ENCODE data around the gene CENPVL1.
"Not testable (repeated sequence)": the region's sequence is repeated elsewhere in the genome, so short reads cannot be mapped to it uniquely, and the experiment has no call there.

Gene CENPVL1

GRCh38 chrX:51681808-51682719 is 28.2 kb upstream of the CENPVL1 start:
- not testable (repeated sequence) for H3K27ac ChIP-seq (replicated peaks; ENCODE audit: low read length); H4K91ac ChIP-seq (ENCODE audit: low read depth, low read length, poor library complexity); H2BK12ac ChIP-seq (ENCODE audit: low read length); H3K4ac ChIP-seq (ENCODE audit: low read length); H3K27me3 ChIP-seq (ENCODE audit: control insufficient read depth in 3 of 3, insufficient read depth in 3 of 3, low read depth in 1 of 3, low read length in 3 of 3); H3K23ac ChIP-seq (ENCODE audit: low read depth, low read length, poor library complexity); H3K9ac ChIP-seq (ENCODE audit: low read depth, low read length, poor library complexity); H2BK120ac ChIP-seq (ENCODE audit: low read depth, low read length); H2AK5ac ChIP-seq (ENCODE audit: low read depth, low read length); H3K79me1 ChIP-seq (ENCODE audit: low read depth, low read length); H3K4me2 ChIP-seq (ENCODE audit: insufficient read depth, low read length, poor library complexity, severe bottlenecking); H3K9me3 ChIP-seq (replicated peaks in 1 of 2; ENCODE audit: control insufficient read depth in 2 of 2, insufficient read depth in 1 of 2, low read depth in 1 of 2, low read length in 2 of 2); H3K18ac ChIP-seq (ENCODE audit: low read length); H3K4me1 ChIP-seq (ENCODE audit: control insufficient read depth in 2 of 2, insufficient read depth in 1 of 2, low read depth in 1 of 2, low read length in 2 of 2); H2BK15ac ChIP-seq (ENCODE audit: low read length); DNase-seq (ENCODE audit: low spot score); H2BK5ac ChIP-seq (ENCODE audit: low read length); H3K36me3 ChIP-seq (replicated peaks in 1 of 2; ENCODE audit: control insufficient read depth in 2 of 2, insufficient read depth in 2 of 2, low read length in 2 of 2); H4K8ac ChIP-seq (ENCODE audit: low read depth, low read length); H3K14ac ChIP-seq (ENCODE audit: low read length); H2AFZ ChIP-seq (ENCODE audit: low read length); H3K4me3 ChIP-seq (ENCODE audit: low read length in 2 of 2)
- WGBS, 2 donors (ENCODE audit: extremely low coverage in 2 of 2, insufficient read length in 2 of 2, insufficient replicate concordance in 1 of 2), result no CpG with 5 or more reads among the region's 88 CpGs

- not testable (repeated sequence) for H2AFZ ChIP-seq (ENCODE audit: low read length); H2BK5ac ChIP-seq (ENCODE audit: low read length); H3K79me1 ChIP-seq (ENCODE audit: low read depth, low read length); H3K9me3 ChIP-seq (replicated peaks in 1 of 2; ENCODE audit: control insufficient read depth in 2 of 2, insufficient read depth in 1 of 2, low read depth in 1 of 2, low read length in 2 of 2); H3K9ac ChIP-seq (ENCODE audit: low read depth, low read length, poor library complexity); H3K36me3 ChIP-seq (replicated peaks in 1 of 2; ENCODE audit: control insufficient read depth in 2 of 2, insufficient read depth in 2 of 2, low read length in 2 of 2); H3K27me3 ChIP-seq (ENCODE audit: control insufficient read depth in 3 of 3, insufficient read depth in 3 of 3, low read depth in 1 of 3, low read length in 3 of 3); H3K4me1 ChIP-seq (ENCODE audit: control insufficient read depth in 2 of 2, insufficient read depth in 1 of 2, low read depth in 1 of 2, low read length in 2 of 2); H2BK120ac ChIP-seq (ENCODE audit: low read depth, low read length); H3K27ac ChIP-seq (replicated peaks; ENCODE audit: low read length); H3K23ac ChIP-seq (ENCODE audit: low read depth, low read length, poor library complexity); H2AK5ac ChIP-seq (ENCODE audit: low read depth, low read length); H4K91ac ChIP-seq (ENCODE audit: low read depth, low read length, poor library complexity); H2BK15ac ChIP-seq (ENCODE audit: low read length); H3K14ac ChIP-seq (ENCODE audit: low read length); H3K4ac ChIP-seq (ENCODE audit: low read length); H4K8ac ChIP-seq (ENCODE audit: low read depth, low read length); DNase-seq (ENCODE audit: low spot score); H3K18ac ChIP-seq (ENCODE audit: low read length); H3K4me3 ChIP-seq (ENCODE audit: low read length in 2 of 2); H2BK12ac ChIP-seq (ENCODE audit: low read length); H3K4me2 ChIP-seq (ENCODE audit: insufficient read depth, low read length, poor library complexity, severe bottlenecking)
- WGBS, 2 donors (ENCODE audit: extremely low coverage in 2 of 2, insufficient read length in 2 of 2, insufficient replicate concordance in 1 of 2), result no CpG with 5 or more reads among the region's 30 CpGs
Measured at GRCh38 chrX:51682720-51683062, 27.6 kb upstream of the CENPVL1 start, which contains the start of gene CENPVL2. Gene CENPVL2 (minus strand): TSS chrX:51682831. CDS start chrX:51682831, 0 bp downstream.

GRCh38 chrX:51694254-51694653 is 16.1 kb upstream of the CENPVL1 start:
- Histone ChIP-seq H4K91ac (ENCODE audit: low read depth, low read length, poor library complexity) (no peak overlapping the region), H3K18ac (ENCODE audit: low read length) (no peak overlapping the region), H3K4me3 (ENCODE audit: low read length in 2 of 2) (no peak overlapping the region), H3K9ac (ENCODE audit: low read depth, low read length, poor library complexity) (no peak overlapping the region), H2BK120ac (ENCODE audit: low read depth, low read length) (no peak overlapping the region), H2BK15ac (ENCODE audit: low read length) (no peak overlapping the region), H3K27me3 (ENCODE audit: control insufficient read depth in 3 of 3, insufficient read depth in 3 of 3, low read depth in 1 of 3, low read length in 3 of 3) (peaks cover 0 to 17% (median 0%) of the 10 kb centered on the region in 3 experiments), H2BK5ac (ENCODE audit: low read length) (no peak overlapping the region), H3K36me3 (replicated peaks in 1 of 2; ENCODE audit: control insufficient read depth in 2 of 2, insufficient read depth in 2 of 2, low read length in 2 of 2) (no peaks in the 10 kb centered on the region), H3K79me1 (ENCODE audit: low read depth, low read length) (no peaks in the 10 kb centered on the region), H3K14ac (ENCODE audit: low read length) (no peak overlapping the region), H2BK12ac (ENCODE audit: low read length) (no peak overlapping the region), H3K4me1 (ENCODE audit: control insufficient read depth in 2 of 2, insufficient read depth in 1 of 2, low read depth in 1 of 2, low read length in 2 of 2) (no peaks in the 10 kb centered on the region), H4K8ac (ENCODE audit: low read depth, low read length) (no peak overlapping the region), H2AK5ac (ENCODE audit: low read depth, low read length) (no peak overlapping the region), H3K27ac (replicated peaks; ENCODE audit: low read length) (no peak overlapping the region), H3K4me2 (ENCODE audit: insufficient read depth, low read length, poor library complexity, severe bottlenecking) (no peak overlapping the region), H3K4ac (ENCODE audit: low read length) (no peak overlapping the region), H3K23ac (ENCODE audit: low read depth, low read length, poor library complexity) (no peak overlapping the region), H2AFZ (ENCODE audit: low read length) (no peak overlapping the region), H3K9me3 (replicated peaks in 1 of 2; ENCODE audit: control insufficient read depth in 2 of 2, insufficient read depth in 1 of 2, low read depth in 1 of 2, low read length in 2 of 2) (no peaks in the 10 kb centered on the region)
- DNase-seq (ENCODE audit: low spot score), result no peak
- WGBS, 2 donors (ENCODE audit: extremely low coverage in 2 of 2, insufficient read length in 2 of 2, insufficient replicate concordance in 1 of 2), result no CpG with 5 or more reads among the region's 6 CpGs

- Histone ChIP-seq H2BK5ac (ENCODE audit: low read length) (no peak overlapping the region), H3K36me3 (replicated peaks in 1 of 2; ENCODE audit: control insufficient read depth in 2 of 2, insufficient read depth in 2 of 2, low read length in 2 of 2) (no peaks in the 10 kb centered on the region), H2BK120ac (ENCODE audit: low read depth, low read length) (no peak overlapping the region), H3K23ac (ENCODE audit: low read depth, low read length, poor library complexity) (no peak overlapping the region), H3K18ac (ENCODE audit: low read length) (no peak overlapping the region), H4K8ac (ENCODE audit: low read depth, low read length) (no peak overlapping the region), H3K4me1 (ENCODE audit: control insufficient read depth in 2 of 2, insufficient read depth in 1 of 2, low read depth in 1 of 2, low read length in 2 of 2) (no peaks in the 10 kb centered on the region), H3K27ac (replicated peaks; ENCODE audit: low read length) (no peak overlapping the region), H3K4ac (ENCODE audit: low read length) (no peak overlapping the region), H3K14ac (ENCODE audit: low read length) (no peak overlapping the region), H3K27me3 (ENCODE audit: control insufficient read depth in 3 of 3, insufficient read depth in 3 of 3, low read depth in 1 of 3, low read length in 3 of 3) (peaks cover 0 to 17% (median 0%) of the 10 kb centered on the region in 3 experiments), H2AK5ac (ENCODE audit: low read depth, low read length) (no peak overlapping the region), H3K4me3 (ENCODE audit: low read length in 2 of 2) (no peak overlapping the region), H2BK12ac (ENCODE audit: low read length) (no peak overlapping the region), H2AFZ (ENCODE audit: low read length) (no peak overlapping the region), H4K91ac (ENCODE audit: low read depth, low read length, poor library complexity) (no peak overlapping the region), H2BK15ac (ENCODE audit: low read length) (no peak overlapping the region), H3K79me1 (ENCODE audit: low read depth, low read length) (no peaks in the 10 kb centered on the region), H3K9me3 (replicated peaks in 1 of 2; ENCODE audit: control insufficient read depth in 2 of 2, insufficient read depth in 1 of 2, low read depth in 1 of 2, low read length in 2 of 2) (no peaks in the 10 kb centered on the region), H3K4me2 (ENCODE audit: insufficient read depth, low read length, poor library complexity, severe bottlenecking) (no peak overlapping the region), H3K9ac (ENCODE audit: low read depth, low read length, poor library complexity) (no peak overlapping the region)
- no peak for DNase-seq (ENCODE audit: low spot score)
- WGBS, 2 donors (ENCODE audit: extremely low coverage in 2 of 2, insufficient read length in 2 of 2, insufficient replicate concordance in 1 of 2), result no CpG with 5 or more reads among the region's 8 CpGs
Measured at GRCh38 chrX:51697397-51697796, 12.9 kb upstream of the CENPVL1 start.
